Measurements from ENCODE around the gene DLEC1.
"Not testable (repeated sequence)": the region's sequence is repeated elsewhere in the genome, so short reads cannot be mapped to it uniquely, and the experiment has no call there.

Gene DLEC1

DNA sequence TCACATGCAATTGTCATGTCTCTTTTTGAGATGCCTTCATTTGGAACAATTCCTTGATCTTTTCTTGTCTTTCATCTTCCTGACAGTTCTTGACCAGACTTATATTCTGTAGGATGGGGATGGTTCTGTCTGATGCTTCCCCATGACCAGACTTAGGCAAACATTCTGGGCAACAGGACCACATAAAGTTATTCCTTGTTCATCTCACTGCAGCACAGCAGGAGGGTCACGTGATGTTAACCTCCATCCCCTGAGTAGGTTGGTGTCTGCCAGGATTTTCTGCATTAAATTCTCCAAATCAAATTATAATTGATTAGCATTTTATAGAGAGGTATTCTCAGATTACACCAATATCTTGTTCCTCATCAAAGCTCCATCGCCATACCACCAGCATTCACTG lies 7.8 kb downstream of the DLEC1 start:
- no peak for DNase-seq

DNA sequence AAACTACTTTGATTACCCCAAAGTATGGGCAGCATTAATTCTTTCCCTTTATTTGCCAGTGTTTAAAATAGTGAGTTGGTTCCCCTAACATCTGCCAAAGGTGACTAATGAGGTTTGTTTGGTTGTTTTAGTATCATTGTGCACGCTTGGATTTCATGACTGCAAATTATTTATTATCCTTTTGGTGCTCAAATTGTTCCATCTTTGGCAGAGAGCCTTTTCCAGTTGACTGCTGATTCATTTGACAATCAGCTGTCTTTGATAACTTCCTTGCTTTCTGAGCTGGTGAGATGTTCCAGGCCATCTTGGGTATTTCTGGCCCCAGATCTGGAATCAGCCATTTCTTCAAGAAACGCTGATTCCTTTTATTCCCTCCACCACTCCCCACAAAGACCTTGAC lies 8.9 kb downstream of the DLEC1 start:
- DNase-seq, result no peak

DNA sequence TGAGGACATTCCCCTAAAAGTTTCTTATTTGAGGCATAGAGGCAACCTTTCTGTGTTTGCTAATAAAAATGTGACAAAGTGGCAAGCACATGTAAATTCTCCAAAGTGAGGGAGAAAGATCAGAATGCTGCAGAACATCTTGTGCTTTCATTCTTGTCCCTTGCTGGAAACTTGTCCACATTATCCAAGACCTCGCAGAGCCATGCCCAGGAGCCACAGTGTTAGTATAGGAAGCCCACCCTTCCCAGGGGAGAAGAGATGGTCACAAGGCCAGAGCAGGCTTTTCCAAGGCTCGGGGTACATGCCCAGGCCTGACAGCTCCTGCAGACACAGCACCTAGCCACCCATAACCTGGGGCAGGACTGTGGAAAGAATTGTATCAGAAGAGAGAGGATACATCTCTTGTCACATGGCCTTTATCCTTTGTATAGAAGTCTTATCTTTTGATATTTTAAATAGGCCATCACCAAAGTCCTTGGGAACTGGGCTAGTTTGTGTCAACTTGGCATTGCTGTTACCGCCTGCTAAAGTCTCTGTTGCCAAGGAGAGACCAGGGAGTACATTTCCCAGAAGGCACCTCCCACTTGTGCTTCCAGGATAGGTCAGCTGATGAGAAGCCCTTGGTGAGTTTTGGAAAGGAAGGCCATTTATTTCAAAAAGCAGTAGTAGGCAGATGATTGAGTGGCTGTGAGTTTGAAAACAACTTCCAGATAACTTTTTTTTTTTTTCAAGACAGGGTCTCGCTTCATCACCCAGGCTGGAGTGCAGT lies 10.5 kb downstream of the DLEC1 start:
- DNase-seq, result no peak

DNA sequence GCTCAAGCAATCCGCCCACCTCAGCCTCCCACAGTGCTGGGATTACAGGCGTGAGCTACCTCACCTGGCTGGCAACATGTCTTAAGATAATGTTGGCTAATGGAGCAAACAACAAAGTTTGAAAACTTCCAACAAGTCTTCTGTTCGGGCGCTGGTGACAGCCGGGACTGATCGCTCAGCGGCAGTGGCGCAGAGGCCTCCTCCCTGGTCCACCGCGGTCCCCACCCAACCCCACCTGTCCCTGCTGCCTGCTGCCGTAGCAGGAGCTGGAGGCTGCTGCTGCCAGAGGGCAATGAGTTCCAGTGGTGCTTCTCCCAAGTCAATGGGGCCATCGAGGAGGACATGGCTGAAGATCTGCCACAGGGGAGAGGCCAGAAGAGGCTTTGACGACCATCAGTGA lies 12.1 kb downstream of the DLEC1 start:
- DNase-seq, result no peak

DNA sequence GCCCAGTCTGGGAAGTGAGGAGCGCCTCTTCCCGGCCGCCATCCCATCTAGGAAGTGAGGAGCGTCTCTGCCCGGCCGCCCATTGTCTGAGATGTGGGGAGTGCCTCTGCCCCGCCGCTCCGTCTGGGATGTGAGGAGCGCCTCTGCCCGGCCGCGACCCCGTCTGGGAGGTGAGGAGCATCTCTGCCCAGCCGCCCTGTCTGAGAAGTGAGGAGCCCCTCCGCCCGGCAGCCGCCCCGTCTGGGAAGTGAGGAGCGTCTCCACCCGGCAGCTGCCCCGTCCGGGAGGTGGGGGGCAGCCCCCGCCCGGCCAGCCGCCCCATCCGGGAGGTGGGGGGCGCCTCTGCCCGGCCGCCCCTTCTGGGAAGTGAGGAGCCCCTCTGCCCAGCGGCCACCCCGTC lies 14.3 kb downstream of the DLEC1 start:
- DNase-seq, result not testable (repeated sequence)

DNA sequence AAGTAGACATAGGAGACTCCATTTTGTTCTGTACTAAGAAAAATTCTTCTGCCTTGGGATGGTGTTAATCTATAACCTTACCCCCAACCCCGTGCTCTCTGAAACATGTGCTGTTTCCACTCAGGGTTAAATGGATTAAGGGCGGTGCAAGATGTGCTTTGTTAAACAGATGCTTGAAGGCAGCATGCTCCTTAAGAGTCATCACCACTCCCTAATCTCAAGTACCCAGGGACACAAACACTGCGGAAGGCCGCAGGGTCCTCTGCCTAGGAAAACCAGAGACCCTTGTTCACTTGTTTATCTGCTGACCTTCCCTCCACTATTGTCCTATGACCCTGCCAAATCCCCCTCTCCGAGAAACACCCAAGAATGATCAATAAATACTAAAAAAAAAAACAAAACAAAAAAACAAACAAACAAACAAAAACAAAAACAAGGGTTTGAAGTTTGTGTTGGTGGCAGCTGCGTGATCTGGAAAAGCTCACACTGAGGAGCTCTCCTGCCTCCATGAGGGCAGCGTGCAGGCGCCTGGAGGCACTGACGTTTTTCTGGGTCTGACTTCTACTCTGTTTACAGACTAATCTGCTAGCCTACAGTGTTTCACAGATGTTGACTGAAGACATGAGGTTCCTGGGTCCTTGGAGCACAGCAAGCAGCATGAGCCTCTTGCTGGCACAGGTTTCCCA lies 14.9 kb downstream of the DLEC1 start:
- DNase-seq, result not testable (repeated sequence)

DNA sequence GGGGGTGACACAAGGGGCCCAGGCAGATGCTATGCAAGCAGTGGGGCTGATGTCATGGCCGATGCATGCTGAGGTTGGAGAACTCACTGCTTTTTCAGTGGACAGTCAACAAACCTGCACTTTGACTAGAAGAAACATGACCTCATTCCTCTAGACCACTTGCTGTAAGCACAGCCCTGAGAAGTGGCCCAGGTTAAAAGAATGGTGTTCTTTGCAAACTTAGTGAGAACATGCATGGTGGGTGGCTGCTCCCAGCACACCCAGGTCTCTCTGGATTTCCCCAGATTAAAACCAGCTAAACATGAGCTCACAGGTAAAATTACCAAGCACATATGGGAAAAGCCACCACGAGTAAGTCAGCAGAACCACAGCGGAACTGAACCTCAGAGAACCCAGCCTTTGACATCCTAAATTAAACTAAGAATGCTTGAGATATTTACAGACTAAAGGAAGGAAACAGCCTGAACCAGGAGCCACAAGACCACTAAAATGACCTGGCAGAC lies 15.5 kb downstream of the DLEC1 start:
- no peak for DNase-seq

DNA sequence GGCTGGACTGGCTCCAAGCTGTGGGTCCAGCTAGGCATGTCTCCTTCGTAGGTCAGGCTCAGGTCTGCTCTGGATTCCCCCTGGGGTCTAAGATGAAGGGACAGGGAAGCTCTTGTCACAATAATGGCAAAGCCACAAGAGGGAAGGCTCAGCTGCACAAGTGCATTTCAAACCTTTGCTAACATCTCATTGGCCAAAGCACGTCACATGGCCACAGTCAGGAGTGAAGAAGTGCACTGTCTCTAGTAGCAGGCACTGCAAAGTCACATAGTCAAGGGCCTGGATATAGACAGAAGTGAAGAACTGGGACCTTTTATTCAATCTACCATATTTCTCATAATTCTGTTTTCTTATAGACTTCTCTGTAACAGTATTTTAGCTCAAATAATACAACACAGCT lies 20.1 kb downstream of the DLEC1 start:
- DNase-seq, result no peak

DNA sequence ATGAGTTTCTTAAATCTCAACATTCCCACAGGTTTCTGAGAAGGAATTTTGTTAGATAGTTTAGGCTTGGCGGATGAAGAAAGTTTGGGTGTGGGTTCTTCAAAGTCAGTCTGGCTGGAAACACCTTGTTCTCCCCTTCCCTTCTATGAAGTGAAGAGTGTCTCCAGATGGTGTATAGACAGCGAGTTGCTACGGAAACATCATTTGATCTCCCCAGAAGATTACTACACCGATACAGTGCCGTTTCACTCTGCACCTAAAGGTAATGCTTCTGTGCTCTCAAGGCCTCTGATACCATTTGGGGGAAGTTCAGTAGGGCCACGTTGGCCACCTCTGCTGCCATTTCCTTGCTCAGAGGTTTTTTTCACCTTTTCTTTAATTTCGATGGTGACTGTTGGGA lies 20.6 kb downstream of the DLEC1 start:
- no peak for DNase-seq

DNA sequence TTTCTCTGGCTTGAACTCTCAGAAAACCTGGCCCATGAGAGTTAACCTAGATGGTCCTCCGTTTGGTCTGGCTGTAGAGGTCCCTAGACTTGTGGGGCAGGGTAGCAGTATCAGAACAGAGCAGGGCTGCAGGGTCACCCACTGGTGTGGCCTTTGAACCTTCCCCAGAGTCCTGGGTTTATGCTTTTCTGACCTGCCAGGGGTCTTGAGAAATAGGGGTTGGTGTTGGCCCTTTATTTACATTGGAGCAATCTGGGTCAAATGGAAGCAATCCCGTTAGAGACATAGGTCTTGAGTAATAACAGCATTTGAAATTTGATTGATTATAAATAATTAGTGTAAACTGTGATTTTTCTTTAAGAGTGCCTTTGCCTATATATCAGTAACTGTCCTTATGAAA lies 23.8 kb downstream of the DLEC1 start:
- no peak for DNase-seq

DNA sequence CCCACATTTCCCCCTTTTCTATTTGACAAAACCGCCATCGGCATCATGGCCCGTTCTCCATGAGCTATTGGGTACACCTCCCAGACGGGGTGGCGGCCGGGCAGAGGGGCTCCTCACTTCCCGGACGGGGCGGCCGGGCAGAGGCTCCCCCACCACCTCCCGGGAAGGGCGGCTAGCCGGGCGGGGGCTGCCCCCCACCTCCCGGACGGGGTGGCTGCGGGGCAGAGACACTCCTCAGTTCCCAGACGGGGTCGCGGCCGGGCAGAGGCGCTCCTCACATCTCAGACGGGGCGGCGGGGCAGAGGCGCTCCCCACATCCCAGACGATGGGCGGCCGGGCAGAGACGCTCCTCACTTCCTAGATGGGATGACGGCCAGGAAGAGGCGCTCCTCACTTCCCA lies 25.4 kb downstream of the DLEC1 start:
- not testable (repeated sequence) for DNase-seq

DNA sequence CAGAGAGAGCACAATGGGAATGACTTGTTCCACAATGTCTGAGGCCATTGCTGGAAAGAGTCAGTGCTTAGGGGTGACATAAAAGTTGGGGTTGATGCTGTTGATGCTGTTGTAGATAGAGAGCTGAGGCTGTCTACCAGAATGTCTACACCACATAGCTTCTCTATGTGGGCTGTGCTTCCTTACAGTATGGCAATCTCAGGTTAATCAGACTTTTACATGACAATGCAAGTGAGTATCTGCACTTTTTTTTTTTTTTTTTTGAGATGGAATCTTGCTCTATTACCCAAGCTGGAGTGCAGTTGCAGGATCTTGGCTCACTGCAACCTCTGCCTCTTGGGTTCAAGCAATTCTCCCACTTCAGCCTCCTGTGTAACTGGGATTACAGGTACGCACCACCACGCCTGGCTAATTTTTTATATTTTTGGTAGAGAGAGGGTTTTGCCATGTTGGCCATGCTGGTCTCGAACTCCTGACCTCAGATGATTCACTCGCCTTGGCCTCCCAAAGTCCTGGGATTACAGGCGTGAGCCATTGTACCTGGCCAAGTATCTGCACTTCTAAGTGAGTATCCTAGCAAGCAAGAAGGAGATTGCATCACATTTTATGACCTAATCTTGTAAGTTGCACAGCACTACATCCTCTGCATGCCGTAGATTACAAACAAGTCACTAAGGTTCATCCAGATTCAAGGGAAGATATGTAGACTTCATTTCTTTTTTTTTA lies 28.7 kb downstream of the DLEC1 start:
- DNase-seq, result no peak

DNA sequence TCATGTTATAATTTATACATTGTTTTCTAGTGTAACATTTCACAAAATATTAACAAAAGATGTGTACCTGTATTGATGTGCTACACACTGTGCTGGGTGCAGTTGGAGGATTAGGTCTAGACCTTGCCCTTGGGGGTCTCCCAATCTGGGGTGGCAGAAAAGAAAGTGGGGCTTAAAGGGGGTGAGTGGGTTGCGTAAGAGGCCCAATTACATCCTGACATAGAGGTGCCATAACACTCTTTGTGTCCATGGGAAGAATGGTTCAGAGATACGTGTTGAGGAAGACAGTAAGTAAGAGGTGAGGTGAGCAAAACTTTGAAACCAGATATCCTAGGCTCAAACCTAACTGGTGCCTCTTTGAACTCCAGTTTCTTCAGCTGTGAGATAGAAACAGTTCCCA lies 31.0 kb downstream of the DLEC1 start:
- no peak for DNase-seq

DNA sequence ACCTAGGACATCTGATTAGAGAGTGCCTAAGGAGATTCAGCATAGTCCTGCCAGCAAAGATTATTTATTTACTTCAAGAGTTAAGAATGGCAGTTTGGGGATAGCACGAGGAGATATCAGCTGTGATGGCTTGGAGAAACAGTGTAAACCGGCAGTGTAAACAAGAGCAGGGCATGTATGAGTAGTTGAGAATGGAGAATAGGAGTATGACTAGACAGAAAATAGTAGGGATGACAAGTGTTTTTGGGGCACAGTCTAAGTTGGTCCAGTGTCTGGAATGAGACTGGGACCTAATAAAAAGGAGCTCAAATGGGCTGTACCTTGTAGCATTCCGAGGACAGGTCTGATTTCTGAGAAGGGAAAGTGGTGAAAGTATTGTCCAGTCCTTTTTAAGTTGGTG lies 38.1 kb downstream of the DLEC1 start:
- DNase-seq, result not testable (repeated sequence)

DNA sequence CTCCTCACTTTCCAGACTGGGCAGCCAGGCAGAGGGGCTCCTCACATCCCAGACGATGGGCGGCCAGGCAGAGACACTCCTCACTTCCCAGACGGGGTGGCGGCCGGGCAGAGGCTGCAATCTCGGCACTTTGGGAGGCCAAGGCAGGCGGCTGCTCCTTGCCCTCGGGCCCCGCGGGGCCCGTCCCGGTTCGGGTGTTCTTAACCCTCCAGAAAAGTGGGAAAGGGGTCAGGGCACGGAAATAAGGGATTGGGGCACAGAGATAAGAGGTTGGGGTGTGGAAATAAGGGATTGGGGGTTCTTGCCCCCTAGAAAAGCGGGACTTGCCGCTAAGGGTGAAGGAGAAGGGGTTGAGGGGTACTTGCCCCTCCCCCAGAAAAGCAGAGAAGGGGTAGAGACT lies 43.3 kb downstream of the DLEC1 start:
- not testable (repeated sequence) for DNase-seq

DNA sequence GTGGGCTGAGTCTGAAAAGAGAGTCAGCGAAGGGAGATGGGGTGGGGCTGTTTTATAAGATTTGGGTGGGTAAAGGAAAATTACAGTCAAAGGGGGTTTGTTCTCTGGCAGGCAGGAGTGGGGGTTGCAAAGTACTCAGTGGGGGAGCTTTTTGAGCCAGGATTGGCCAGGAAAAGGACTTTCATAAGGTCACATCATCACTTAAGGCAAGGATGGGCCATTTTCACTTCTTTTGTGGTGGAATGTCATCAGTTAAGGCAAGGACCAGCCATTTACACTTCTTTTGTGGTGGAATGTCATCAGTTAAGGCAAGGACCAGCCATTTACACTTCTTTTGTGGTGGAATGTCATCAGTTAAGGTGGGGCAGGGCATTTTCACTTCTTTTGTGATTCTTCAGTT lies 44.2 kb downstream of the DLEC1 start:
- DNase-seq, result not testable (repeated sequence)

DNA sequence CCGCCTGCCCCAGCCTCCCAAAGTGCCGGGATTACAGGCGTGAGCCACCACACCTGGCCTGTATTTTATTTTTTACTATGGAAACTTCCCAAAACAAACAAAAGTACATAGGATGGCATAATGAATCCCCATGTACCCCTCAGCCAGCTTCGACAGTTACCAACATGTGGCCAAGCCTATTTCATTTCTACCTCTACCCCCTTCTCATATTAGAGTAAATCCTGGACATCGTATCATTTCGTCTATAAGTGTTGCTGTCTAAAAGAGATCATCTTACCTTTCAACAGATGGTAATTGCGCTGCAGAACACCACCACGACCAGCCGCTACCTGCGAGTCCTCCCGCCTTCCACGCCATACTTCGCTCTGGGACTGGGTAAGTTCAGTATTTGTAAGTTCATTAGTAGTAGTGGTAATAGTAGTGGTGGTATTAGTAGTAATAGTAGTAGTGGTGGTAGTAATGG lies 44.9 kb downstream of the DLEC1 start:
- DNase-seq, result no peak

DNA sequence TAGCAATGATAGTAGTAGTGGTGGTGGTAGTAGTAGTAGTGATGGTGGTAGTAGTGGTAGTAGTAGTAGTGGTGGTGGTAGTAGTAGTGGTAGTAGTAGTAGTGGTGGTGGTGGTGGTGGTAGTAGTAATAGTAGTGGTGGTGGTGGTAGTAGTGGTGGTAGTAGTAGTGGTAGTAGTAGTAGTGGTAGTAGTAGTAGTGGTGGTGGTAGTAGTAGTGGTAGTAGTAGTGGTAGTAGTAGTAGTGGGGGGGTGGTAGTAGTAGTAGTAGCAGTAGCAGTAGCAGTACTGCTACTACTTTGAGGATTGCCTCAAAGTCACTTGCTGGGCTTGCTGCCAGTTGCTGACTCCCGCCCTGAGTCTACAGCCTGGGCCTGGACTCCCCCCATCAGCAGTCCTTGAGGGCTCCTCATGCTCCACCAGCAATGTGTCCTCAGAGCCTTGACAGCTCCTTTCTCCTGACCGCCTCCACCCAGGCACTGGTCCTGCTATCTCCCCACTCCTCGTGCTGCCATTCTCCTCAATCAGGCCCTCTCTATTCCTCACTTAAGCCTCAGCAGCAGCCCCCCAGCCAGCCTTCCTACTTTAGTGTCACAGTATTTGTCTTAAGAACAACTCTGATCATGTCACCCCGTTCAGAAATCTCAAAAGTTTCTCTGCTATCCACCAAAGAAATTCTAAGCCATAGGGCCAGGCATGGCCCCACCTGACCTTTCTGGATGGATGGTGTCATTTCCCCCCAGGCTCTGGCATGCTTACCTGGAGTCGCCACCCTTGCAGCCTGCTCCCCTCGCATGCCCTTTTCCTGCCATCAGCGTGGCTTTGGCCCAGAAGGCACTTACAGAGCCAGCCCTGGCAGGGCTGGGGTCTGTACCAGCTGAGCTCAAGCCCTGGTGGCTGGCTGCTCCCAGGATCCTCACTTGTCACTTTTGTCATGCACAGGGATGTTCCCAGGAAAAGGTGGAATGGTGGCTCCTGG lies 45.6 kb downstream of the DLEC1 start:
- peak; percentile 57 for DNase-seq

DNA sequence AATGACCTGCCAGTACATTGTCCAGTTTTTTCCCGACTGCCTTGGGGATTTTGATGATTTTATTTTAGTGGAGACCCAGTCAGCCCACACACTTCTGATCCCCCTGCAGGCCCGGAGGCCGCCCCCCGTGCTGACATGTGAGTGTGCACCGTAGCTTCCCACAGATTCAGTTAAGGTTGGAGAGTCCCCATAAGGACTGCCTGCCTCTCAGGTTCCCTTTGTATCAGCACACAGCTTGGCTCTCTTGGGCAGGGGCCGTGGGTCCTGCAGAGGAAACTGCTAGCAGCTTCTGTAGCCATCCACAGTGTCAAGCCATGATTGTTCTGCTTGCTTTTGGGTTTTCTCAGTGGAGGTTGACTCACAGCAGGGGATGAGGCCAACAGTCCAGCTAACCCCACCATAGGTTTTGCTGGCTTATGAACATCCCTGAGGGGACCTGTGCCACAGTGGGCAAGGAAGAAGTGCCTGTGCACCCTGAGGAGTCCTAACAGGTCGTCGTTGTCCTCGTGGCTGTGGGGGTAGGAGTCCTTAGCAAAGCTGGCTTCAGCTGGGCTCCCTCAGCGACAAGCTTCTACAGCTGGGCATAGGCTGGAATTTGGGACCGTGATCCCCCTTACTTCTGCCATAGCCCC lies 46.4 kb downstream of the DLEC1 start:
- no peak for DNase-seq

DNA sequence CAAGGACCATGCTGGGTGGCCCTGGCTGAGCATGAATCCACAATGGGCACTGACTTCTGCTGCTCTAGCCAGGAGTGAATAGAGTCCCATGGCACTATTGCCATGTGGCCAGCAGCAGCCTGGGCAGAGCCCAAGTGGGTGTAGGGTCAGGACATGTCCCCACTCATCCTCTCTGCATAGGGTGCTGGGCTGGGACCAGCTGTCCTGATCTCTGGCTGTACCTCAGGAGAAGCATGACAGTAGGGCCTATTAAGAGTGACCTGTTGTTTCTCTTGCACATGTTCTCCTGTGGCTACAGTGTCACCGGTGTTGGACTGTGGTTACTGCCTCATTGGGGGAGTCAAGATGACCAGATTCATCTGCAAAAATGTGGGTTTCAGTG lies 46.9 kb downstream of the DLEC1 start:
- no peak for DNase-seq

DNA sequence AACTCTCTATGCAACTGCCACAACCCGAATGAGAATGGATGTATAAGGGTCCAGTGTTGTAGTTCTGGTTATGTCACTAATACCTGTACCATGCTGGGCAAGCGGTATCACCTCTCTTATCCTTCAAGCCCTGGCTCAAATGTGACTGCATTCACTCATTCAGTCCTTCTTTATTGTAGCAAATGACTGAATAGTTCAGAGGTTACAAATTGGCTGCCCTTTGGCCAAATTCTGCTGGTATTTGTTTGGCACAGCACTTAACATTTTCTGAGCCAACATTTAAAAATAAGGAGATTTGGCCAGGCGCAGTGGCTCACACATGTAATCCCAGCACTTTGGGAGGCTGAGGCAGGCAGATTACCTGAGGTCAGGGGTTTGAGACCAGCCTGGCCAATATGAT lies 47.5 kb downstream of the DLEC1 start:
- no peak for DNase-seq

DNA sequence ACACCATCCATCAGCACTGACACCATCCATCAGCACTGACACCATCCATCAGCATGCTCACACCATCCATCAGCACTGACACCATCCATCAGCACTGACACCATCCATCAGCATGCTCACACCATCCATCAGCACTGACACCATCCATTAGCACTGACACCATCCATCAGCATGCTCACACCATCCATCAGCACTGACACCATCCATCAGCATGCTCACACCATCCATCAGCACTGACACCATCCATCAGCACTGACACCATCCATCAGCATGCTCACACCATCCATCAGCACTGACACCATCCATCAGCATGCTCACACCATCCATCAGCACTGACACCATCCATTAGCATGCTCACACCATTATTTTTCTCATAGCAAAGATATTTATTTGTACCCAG lies 48.3 kb downstream of the DLEC1 start:
- DNase-seq, result not testable (repeated sequence)

Measured in HCEC 1CT (cell line).